Keratinocyte (primary cell): ENCODE data around the gene EFNB3.

Experiments
- EZH2 ChIP-seq: IDR thresholded peaks from one replicate; pipeline ENCODE4 v1.6.1; 2012; ENCODE audit warnings: inconsistent platforms, mild to moderate bottlenecking, low read length, moderate library complexity
- TF ChIP-seq, protein P1 (sequence below), 3 experiments: IDR thresholded peaks in 1 of 3; conservative IDR thresholded peaks in 1 of 3; optimal IDR thresholded peaks in 1 of 3; 2 replicates in 2 of 3; 3 replicates in 1 of 3; pipeline versions ENCODE3 to v1.5.1; 2011; ENCODE audit warnings: low read length in 3 of 3, mild to moderate bottlenecking in 3 of 3, moderate library complexity in 2 of 3, control low read depth in 1 of 3, inconsistent platforms in 1 of 3; ENCODE audit not compliant: insufficient read depth in 2 of 3; ENCODE audit errors: extremely low read depth in 1 of 3

DNA sequence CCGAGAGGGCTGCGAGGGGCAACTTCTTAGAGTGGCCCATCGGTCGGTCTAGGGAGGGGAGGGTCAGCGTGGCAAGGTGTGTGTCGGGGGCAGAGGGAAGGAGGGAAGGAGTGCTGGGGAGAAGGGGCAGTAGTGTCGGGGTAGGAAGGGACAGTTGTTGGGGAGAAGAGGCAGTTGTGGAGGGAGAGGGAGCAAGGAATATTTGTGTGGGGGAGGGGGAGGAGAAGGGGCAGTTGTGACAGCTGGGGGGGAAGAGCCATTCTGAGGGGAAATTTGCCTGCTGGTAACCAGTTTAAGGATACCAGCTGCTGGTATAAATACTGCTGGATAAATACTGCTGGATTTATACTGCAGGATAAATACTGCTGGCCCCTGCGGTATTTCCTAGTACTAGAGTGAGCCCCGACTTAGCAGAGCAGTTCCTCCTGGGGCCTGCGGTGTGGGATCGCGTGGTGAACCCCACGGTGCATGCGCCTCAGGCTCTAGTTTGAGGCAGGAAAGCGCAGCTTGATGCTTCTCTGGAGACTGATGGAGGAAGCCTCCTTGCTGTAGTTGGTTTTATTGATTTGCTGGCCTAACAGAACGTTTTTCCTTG, 12.9 kb downstream of the EFNB3 start:
- TF ChIP-seq, protein P1, sequence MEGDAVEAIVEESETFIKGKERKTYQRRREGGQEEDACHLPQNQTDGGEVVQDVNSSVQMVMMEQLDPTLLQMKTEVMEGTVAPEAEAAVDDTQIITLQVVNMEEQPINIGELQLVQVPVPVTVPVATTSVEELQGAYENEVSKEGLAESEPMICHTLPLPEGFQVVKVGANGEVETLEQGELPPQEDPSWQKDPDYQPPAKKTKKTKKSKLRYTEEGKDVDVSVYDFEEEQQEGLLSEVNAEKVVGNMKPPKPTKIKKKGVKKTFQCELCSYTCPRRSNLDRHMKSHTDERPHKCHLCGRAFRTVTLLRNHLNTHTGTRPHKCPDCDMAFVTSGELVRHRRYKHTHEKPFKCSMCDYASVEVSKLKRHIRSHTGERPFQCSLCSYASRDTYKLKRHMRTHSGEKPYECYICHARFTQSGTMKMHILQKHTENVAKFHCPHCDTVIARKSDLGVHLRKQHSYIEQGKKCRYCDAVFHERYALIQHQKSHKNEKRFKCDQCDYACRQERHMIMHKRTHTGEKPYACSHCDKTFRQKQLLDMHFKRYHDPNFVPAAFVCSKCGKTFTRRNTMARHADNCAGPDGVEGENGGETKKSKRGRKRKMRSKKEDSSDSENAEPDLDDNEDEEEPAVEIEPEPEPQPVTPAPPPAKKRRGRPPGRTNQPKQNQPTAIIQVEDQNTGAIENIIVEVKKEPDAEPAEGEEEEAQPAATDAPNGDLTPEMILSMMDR (optimal IDR thresholded peaks at IDR 0.05 in 1 of 3, IDR thresholded peaks at IDR 0.05 in 1 of 3, conservative IDR thresholded peaks at IDR 0.05 in 1 of 3; ENCODE audit: extremely low read depth in 1 of 3, insufficient read depth in 2 of 3, low read length in 3 of 3) = no peak
- no peak for TF ChIP-seq EZH2
